GM06990 (cell line): ENCODE measurements around the gene SMIM8.

Experiments used
- DNase-seq: peaks from one replicate; pipeline ENCODE4 v3.0.0-alpha.2; 2011; ENCODE audit not compliant: insufficient read length; ENCODE audit errors: extremely low read depth
- H3K27me3 ChIP-seq: replicated peaks from 2 replicates; pipeline ENCODE4 v1.6.0; 2011; ENCODE audit warnings: low read length; ENCODE audit not compliant: control insufficient read depth, insufficient read depth
- H3K36me3 ChIP-seq: 2 replicates; pipeline ENCODE4 v1.5.1; 2011; ENCODE audit warnings: low read length; ENCODE audit not compliant: control insufficient read depth, insufficient read depth
- H3K4me3 ChIP-seq: replicated peaks from 2 replicates; pipeline ENCODE4 v1.5.1; 2011; ENCODE audit warnings: low read depth, mild to moderate bottlenecking, control low read depth, low read length
- TF ChIP-seq, protein P1 (sequence below): IDR thresholded peaks from 2 replicates; pipeline ENCODE4 v1.5.1; 2011; ENCODE audit warnings: low read length, control low read depth, mild to moderate bottlenecking, inconsistent platforms; ENCODE audit not compliant: insufficient read depth, poor library complexity, severe bottlenecking

SMIM8 gene

DNA sequence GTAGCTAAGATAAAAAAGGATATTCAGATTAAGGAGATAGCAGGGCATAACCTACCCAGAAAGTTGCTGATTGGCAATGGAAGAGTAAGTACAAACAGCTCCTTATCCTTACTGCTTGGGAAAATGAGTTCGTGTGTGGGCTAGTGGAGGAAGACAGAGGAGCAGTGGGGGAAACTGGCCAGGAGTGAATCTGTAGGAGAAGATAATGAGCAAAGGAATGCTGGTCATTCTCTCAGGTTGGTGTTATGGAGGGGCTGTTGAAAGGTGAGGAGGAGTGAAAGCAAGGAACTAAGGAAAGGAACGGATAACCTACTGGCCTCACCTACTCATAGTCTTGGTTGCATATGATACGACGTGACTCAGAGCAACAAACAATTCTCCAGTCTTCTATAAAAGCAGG is 14.0 kb downstream of the SMIM8 start:
- no peak for DNase-seq
- TF ChIP-seq, protein P1, sequence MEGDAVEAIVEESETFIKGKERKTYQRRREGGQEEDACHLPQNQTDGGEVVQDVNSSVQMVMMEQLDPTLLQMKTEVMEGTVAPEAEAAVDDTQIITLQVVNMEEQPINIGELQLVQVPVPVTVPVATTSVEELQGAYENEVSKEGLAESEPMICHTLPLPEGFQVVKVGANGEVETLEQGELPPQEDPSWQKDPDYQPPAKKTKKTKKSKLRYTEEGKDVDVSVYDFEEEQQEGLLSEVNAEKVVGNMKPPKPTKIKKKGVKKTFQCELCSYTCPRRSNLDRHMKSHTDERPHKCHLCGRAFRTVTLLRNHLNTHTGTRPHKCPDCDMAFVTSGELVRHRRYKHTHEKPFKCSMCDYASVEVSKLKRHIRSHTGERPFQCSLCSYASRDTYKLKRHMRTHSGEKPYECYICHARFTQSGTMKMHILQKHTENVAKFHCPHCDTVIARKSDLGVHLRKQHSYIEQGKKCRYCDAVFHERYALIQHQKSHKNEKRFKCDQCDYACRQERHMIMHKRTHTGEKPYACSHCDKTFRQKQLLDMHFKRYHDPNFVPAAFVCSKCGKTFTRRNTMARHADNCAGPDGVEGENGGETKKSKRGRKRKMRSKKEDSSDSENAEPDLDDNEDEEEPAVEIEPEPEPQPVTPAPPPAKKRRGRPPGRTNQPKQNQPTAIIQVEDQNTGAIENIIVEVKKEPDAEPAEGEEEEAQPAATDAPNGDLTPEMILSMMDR, result no peak
- no peak overlapping the region for H3K4me3 ChIP-seq
- no peaks in the 10 kb centered on the region for H3K36me3 ChIP-seq
- no peaks in the 10 kb centered on the region for H3K27me3 ChIP-seq

DNA sequence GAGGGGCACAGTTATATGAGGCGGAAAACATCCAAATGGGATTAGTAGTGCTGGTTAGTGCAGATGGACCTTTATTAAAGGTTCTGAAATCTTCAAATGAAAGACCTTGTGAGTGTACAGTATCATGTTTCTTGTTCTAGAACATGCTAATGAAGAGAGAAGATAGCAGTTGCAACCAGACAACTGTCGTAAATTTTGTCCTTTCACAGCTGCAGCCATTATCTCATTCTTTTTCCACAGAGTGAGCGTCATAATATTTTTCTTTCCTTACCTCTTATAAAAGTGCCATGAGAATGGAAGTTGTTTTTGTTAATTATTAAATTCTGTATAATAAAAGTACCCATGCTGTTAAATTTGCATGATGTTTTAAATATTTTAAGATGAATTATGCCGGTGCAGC is 17.8 kb downstream of the SMIM8 start:
- no peak for DNase-seq
- Histone ChIP-seq H3K36me3 (no peaks in the 10 kb centered on the region), H3K27me3 (no peaks in the 10 kb centered on the region), H3K4me3 (no peak overlapping the region)
- TF ChIP-seq, protein P1, result no peak

DNA sequence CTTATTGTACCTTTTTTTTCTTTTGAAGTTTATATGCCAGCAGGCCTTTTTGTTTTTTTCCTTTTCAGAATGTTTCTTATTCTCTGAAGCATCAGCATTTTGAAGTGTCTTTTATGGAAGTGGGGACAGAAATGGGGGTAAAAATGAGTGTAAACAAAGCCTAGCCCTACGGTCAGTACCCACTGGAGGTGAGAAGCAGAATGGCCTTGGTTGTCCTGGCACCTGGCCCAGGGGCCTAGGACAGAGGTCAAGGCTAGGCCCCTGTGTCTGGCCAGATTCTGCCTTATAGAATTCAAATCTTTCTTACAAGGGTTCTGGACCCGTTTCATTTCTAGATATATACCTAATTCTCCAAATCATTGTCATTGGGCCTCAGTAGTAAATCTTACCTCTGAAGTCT is 18.8 kb downstream of the SMIM8 start:
- no peak overlapping the region for H3K4me3 ChIP-seq
- H3K27me3 ChIP-seq, result no peaks in the 10 kb centered on the region
- TF ChIP-seq, protein P1, result no peak
- H3K36me3 ChIP-seq, result no peaks in the 10 kb centered on the region
- DNase-seq, result no peak

DNA sequence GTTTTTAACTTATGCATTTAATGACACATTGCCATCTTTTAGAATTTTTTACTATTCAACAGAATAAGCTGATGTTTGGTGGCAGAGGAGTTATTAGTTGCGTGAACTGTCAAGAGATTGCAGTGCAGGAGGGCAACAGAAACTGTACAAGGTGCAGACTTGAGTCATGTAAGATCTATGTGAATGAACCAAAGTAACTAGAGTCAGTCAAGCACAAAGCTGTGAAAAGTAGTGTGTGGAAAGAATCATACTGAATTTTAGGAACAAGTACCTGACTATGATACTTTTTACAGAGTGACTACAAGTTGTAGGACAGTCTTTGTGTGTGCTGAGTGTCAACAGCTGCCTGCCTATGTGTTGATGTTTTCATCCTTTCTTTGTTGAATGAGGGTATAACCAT is 19.5 kb downstream of the SMIM8 start:
- TF ChIP-seq, protein P1, result no peak
- no peaks in the 10 kb centered on the region for H3K27me3 ChIP-seq
- H3K36me3 ChIP-seq, result no peaks in the 10 kb centered on the region
- no peak overlapping the region for H3K4me3 ChIP-seq
- peak; percentile 25 for DNase-seq

DNA sequence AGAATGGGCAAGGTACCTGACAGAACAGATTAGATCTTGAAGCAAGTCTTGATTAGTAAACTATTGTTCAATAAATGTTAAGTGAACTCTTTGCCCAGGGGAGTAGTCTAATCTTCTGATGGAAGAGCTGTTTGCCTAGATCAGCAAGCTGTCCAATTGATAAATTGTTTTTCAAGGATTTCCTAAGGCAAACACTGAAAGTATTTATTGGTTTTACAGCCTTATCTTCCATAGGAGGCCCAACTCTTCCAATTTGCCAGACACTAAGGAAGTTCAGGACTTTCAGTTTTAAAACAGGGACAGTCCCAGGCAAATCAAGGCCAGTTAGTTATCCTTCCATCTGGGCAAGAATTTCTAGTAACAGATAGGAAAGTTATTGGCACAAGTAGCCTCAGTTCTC is 20.4 kb downstream of the SMIM8 start:
- DNase-seq, result no peak
- no peak overlapping the region for H3K4me3 ChIP-seq
- H3K27me3 ChIP-seq, result no peaks in the 10 kb centered on the region
- TF ChIP-seq, protein P1, result no peak
- H3K36me3 ChIP-seq, result no peaks in the 10 kb centered on the region

DNA sequence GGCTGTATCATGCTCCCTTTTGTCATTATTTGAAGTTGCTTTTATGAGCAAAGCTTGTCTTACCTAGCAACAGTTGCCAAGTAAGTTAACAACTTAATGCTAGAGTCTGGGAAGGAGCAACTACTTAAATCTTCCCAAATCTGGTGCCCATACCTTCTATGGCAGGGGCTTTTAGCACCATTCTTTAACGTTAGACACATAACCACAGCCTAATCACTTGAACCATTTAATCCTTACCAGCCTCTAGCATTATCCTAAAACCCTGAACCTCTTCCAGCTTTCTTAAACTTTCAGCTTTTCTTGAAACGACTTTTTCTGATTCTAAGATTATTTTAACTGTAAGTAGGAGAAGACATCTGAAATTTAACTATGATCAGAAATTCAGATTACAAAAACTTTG is 22.3 kb downstream of the SMIM8 start, which contains the start of gene C6orf163:
C6orf163 (plus strand) TSS at position 83 of the 400 bp plus-strand sequence; CDS start at position 370, 287 bp downstream.
- no peak for DNase-seq
- H3K36me3 ChIP-seq, result no peaks in the 10 kb centered on the region
- no peaks in the 10 kb centered on the region for H3K27me3 ChIP-seq
- H3K4me3 ChIP-seq, result no peak within 1 kb of the TSS
- TF ChIP-seq, protein P1, result no peak
